Measurements from ENCODE around the gene VRTN.
"Not testable (repeated sequence)": the region's sequence is repeated elsewhere in the genome, so short reads cannot be mapped to it uniquely, and the experiment has no call there.

The VRTN gene

GRCh38 chr14:74348735-74349463 is 628 bp downstream of the VRTN start:
- no peak overlapping the region for H3K27ac ChIP-seq
- DNase-seq (ENCODE audit: low read depth, low spot score): no peak

DNA sequence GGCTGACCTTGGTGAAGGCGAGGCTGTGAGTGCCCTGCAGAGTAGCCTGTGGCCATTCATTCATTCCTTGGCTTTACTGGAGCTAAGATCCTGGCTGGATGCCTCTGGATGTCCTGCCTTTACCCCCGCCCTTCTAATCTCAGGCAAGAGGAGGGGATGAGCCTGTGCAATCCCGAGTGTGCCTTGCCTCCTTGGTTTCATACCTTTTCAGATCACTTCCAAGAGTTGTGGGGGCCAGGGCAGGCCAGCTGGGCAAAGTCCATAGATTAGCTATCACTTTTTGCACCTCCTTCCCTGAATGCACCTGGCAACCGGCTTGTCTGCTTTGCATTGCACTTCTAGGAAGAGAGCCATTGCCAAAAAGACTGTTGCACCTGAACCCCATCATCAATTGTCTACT is 1.5 kb downstream of the VRTN start:
- H3K27ac ChIP-seq: no peak overlapping the region
- no peak for DNase-seq (ENCODE audit: low read depth, low spot score)

GRCh38 chr14:74350211-74350927 is 2.1 kb downstream of the VRTN start:
- DNase-seq (ENCODE audit: low read depth, low spot score): no peak

DNA sequence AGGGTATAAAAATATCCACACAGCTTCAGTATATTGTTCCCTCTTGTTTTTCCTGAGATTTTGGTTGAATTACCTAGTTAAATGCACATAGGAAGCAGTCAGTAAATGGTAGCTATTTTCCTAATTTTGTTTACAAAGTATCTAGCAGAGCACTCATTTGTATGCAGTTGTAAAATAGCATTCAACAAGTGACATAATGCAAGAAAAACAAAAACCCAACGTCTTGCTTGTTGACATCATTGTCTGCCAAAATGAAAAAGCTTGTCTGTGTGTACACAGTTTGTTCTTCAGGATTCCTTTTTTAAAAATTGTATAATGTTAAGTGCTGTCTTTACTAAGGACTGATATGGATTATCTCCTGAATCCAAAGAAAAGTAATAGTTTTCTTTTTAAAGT is 2.7 kb downstream of the VRTN start:
- DNase-seq (ENCODE audit: low read depth, low spot score): no peak

More at GRCh38 chr14:74350211-74350927, 2.1 kb downstream of the VRTN start:
- H3K27ac ChIP-seq: no peak overlapping the region

GRCh38 chr14:74356892-74357575 is 8.8 kb downstream of the VRTN start:
- no peak overlapping the region for H3K27ac ChIP-seq
- no peak for DNase-seq (ENCODE audit: low read depth, low spot score)

More for the DNA sequence above, 2.7 kb downstream of the VRTN start:
- H3K27ac ChIP-seq: no peak overlapping the region

GRCh38 chr14:74357585-74357984 is 9.3 kb downstream of the VRTN start:
- H3K27ac ChIP-seq: no peak overlapping the region
- DNase-seq (ENCODE audit: low read depth, low spot score): no peak

- DNase-seq (ENCODE audit: low read depth, low spot score): no peak
- H3K27ac ChIP-seq: no peak overlapping the region
Observed at GRCh38 chr14:74358176-74358829, 10.0 kb downstream of the VRTN start.

DNA sequence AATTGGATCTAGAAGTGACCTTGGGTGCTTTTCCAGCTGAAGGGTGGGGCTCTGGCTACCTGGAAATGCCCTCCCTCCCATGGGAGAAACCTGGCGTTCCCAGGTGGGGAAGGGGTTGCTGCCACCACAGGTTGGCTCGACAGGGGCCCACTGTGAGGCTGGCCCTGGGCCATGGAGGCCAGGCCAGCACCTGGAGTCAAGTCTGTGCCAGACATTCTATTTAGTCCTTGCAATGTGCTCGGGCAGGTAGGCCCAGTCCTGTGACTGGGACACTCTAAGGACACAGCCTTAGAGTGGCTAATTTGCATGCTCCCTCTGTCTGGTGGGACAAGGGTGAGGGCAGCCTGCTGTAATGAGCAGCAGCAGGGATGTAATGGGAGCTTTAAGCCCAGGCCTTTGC is 11.9 kb downstream of the VRTN start:
- no peak overlapping the region for H3K27ac ChIP-seq
- no peak for DNase-seq (ENCODE audit: low read depth, low spot score)

- H3K27ac ChIP-seq: no peak overlapping the region
- no peak for DNase-seq (ENCODE audit: low read depth, low spot score)
Observed at GRCh38 chr14:74362361-74362915, 14.2 kb downstream of the VRTN start.

GRCh38 chr14:74364271-74364880 is 16.1 kb downstream of the VRTN start:
- no peak for DNase-seq (ENCODE audit: low read depth, low spot score)
- H3K27ac ChIP-seq: no peak overlapping the region

GRCh38 chr14:74368026-74368425 is 19.8 kb downstream of the VRTN start:
- H3K27ac ChIP-seq: no peak overlapping the region
- no peak for DNase-seq (ENCODE audit: low read depth, low spot score)

GRCh38 chr14:74368441-74368840 is 20.2 kb downstream of the VRTN start:
- DNase-seq (ENCODE audit: low read depth, low spot score): no peak
- H3K27ac ChIP-seq: no peak overlapping the region

GRCh38 chr14:74377976-74378690 is 29.9 kb downstream of the VRTN start:
- no peak overlapping the region for H3K27ac ChIP-seq
- no peak for DNase-seq (ENCODE audit: low read depth, low spot score)

DNA sequence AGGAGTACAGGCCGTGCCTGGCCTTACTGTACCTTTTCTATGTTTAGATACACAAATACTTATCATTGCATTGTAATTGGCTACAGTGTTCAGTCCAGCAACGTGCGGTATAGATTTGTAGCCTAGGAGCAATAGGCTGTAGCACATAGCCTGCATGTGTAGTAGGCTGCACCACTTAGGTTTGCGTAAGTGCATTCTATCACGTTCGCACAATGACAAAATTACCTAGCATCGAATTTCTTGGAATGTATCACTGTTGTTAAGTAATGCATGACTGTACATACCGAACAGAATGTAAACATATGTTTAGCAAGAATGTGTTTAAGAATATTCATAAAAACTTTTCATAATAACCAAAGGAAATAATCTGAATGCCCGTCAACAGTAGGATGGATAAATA is 31.9 kb downstream of the VRTN start:
- no peak overlapping the region for H3K27ac ChIP-seq
- DNase-seq (ENCODE audit: low read depth, low spot score): no peak

- DNase-seq (ENCODE audit: low read depth, low spot score): no peak
- H3K27ac ChIP-seq: no peak overlapping the region
Observed at GRCh38 chr14:74380845-74381244, 32.6 kb downstream of the VRTN start.

DNA sequence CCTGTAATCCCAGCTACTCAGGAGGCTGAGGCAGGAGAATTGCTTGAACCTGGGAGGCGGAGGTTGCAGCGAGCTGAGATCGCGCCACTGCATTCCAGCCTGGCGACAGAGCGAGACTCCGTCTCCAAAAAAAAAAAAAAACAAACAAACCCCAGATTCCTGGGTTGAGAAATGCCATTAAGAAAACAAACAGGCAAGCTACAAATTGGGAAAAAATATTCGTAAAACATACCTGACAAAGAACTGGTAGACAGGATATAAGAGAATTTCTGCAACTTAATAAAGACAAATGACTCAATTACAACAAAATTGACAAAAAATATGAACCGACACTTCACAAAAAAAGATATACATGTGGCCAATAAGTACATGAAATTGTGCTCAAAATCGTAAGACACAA is 33.3 kb downstream of the VRTN start:
- not testable (repeated sequence) for H3K27ac ChIP-seq; DNase-seq (ENCODE audit: low read depth, low spot score)

GRCh38 chr14:74382231-74382630 is 34.0 kb downstream of the VRTN start:
- H3K27ac ChIP-seq: no peak overlapping the region
- DNase-seq (ENCODE audit: low read depth, low spot score): no peak

DNA sequence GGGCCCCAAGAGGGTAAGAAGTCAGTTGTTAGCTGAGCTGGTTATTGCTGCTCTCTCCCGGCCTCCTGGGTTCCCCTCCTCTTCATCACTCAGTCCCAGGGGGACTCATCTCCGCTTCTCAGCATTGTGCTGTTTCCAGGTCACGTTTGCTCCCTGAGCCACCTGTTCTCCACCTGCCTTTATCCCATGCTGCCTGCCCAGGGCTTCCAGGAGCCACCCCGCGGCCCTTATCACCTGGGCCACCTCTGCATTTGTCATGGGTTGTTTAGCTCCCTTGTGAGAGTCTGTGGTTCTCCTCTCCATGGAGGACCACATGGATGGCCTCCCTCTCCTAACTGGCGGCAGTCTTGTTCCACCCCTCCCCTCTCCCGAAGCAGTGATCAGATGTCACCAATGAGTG is 41.7 kb downstream of the VRTN start:
- H3K27ac ChIP-seq: no peak overlapping the region
- no peak for DNase-seq (ENCODE audit: low read depth, low spot score)

GRCh38 chr14:74390505-74390904 is 42.2 kb downstream of the VRTN start:
- not testable (repeated sequence) for H3K27ac ChIP-seq

More at GRCh38 chr14:74390505-74390904, 42.2 kb downstream of the VRTN start:
- not testable (repeated sequence) for DNase-seq (ENCODE audit: low read depth, low spot score)
